WI38 (cell line): ENCODE data around the gene ABHD8.
"Not testable (repeated sequence)": the region's sequence is repeated elsewhere in the genome, so short reads cannot be mapped to it uniquely, and the experiment has no call there.

Source experiments
- H3K4me3 ChIP-seq: 2 replicates; pipeline ENCODE4 v1.5.1; 2011; ENCODE audit warnings: low read depth, mild to moderate bottlenecking, control low read depth, low read length
- CTCF ChIP-seq: IDR thresholded peaks from 2 replicates; pipeline ENCODE4 v1.5.1; 2012; ENCODE audit warnings: low read depth, mild to moderate bottlenecking, control low read depth, low read length

Gene ABHD8

DNA sequence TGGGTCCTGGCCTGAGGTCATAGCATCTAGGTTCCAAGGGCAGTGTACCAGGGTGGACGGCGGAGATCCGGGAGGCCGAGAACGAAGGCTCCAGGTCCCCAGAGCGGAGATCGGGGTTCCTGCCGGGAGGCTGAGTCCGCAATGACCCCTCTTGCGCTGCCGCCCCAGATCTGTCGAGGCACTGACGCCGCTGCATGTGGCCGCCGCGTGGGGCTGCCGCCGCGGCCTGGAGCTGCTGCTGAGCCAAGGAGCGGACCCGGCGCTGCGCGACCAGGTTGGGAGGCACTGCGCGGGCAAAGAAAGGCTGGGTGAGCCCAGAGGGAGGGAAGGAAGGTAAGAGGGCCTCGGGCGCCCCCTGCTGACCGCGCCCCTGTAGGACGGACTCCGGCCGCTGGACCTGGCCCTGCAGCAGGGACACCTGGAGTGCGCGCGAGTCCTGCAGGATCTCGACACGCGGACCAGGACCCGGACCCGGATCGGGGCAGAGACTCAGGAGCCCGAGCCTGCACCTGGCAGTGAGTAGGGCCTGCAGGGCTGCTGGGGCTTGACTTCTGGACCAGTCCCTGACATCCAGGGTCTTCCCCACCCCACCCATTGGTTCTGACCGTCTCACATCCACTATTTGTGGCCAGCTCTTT, 20.6 kb downstream of the ABHD8 start:
- peak overlapping the region; percentile 50 for H3K4me3 ChIP-seq
- TF ChIP-seq CTCF, result peak; percentile 85

DNA sequence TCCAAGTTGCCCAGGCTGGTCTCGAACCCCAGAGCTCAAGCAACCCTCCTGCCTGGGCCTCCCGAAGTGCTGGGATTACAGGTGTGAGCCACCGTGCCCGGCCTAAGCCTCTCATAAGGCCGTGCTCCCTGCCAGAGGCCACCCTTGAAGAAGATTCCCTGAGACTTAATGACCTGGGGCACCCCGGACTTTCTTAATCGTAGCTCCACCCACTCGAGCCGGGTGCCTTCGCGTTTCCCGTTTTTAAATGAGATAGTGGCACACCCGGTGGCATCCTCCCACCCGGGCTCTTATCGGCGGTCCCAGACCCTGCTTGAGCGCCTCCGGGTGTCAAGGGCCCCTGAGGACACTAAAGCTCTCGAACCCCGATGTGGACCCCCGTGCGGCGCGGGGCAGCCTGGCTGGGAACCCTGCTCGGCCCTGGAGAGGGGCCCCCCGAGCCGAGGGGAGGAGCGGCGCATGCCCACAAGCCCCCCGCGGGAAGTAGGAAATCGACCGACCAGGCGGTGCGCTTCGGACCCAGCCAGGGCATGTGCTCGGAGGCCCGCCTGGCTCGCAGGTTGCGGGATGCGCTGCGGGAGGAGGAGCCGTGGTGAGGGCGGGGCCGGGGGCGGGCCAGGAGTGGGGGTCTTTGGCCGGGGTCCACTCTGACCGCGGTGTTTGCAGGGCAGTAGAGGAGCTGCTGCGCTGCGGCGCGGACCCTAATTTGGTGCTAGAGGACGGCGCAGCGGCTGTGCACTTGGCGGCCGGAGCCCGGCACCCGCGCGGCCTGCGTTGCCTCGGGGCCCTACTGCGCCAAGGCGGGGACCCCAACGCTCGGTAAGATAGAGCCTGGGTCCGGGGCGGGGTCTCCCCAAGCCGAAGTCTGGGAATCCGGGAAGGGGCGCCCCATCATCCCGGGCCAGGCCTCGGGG, 21.6 kb downstream of the ABHD8 start, which contains the start of gene ANKLE1:
Gene ANKLE1, plus strand, starts transcription at position 511 of the 914 bp plus-strand sequence. Its CDS starts 20 bp downstream, at position 531.
- no peak for TF ChIP-seq CTCF
- H3K4me3 ChIP-seq, result peak within 1 kb of the TSS; percentile 50

DNA sequence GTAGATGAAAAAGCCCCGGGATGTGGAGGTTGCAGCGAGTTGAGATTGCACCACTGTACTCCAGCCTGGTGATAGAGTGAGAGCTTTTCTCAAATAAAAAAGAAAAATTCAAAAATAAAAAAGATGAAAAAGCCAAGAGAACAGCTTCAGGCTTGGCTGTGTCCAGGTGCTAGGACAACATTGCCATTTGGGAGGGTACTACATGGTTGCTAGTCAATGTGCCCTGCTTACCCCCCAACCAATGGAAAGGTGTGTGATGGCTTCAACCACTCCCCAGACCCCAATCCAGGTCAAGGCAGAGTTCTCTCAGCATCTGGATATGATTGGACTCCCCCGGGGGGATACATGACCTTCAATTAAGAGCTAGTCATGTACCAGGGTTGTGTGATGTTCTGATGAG, 23.8 kb downstream of the ABHD8 start:
- no peak overlapping the region for H3K4me3 ChIP-seq
- no peak for TF ChIP-seq CTCF

DNA sequence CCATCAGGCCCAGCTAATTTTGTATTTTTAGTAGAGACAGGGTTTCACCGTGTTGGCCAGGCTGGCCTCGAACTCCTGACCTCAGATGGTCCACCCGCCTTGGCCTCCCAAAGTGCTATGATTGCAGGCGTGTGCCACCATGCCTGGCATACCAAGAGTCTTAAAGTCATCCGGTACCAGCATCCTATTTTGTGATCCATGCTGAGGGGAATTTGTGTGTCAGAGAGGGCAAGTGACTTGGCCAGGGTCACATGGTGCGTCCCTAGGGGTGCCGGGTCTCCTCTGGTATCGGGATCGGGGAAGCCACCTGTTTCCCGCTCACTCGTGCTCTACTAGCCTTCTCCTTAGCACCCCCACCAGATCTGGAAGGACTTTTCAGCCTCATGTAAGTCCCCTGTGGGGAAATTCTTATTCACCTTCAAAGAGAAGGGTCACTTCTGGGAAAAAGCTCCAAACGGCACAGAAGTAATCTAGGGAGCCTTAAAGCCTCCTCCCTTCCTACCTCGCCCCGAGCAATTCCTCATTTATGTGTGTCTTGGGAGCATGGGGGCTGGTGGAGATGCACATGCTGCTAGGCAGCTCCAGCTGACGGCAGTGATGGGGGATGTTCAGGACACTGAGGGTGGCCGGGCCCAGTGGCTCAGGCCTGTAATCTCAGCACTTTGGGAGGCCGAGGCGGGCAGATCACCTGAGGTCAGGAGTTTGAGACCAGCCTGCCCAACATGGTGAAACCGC, 27.6 kb downstream of the ABHD8 start:
- H3K4me3 ChIP-seq, result no peak overlapping the region
- TF ChIP-seq CTCF, result no peak

GRCh38 chr19:17274892-17275291, 28.3 kb downstream of the ABHD8 start:
- H3K4me3 ChIP-seq, result not testable (repeated sequence)

DNA sequence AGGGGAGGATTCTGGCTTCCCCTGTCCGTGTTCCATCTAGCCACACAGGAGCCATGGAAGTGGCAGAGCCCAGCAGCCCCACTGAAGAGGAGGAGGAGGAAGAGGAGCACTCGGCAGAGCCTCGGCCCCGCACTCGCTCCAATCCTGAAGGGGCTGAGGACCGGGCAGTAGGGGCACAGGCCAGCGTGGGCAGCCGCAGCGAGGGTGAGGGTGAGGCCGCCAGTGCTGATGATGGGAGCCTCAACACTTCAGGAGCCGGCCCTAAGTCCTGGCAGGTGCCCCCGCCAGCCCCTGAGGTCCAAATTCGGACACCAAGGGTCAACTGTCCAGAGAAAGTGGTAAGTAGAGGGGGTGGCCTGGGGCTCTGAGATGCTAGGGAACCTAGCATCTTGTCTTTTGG, 34.5 kb downstream of the ABHD8 start:
- H3K4me3 ChIP-seq, result no peak overlapping the region
- TF ChIP-seq CTCF, result no peak

- H3K4me3 ChIP-seq, result peak within 1 kb of the TSS; percentile 100
These were observed 36.0 kb downstream of the ABHD8 start, which contains the start of gene BABAM1 for GRCh38 chr19:17266975-17267788. Gene BABAM1, plus strand, starts transcription at chr19:17267443. Its CDS starts 1,364 bp downstream, at chr19:17268807.

More at GRCh38 chr19:17266975-17267788, 36.0 kb downstream of the ABHD8 start, which contains the start of gene BABAM1:
- no peak for TF ChIP-seq CTCF
